ENCODE measurements around the gene NCBP2.

Gene NCBP2

DNA sequence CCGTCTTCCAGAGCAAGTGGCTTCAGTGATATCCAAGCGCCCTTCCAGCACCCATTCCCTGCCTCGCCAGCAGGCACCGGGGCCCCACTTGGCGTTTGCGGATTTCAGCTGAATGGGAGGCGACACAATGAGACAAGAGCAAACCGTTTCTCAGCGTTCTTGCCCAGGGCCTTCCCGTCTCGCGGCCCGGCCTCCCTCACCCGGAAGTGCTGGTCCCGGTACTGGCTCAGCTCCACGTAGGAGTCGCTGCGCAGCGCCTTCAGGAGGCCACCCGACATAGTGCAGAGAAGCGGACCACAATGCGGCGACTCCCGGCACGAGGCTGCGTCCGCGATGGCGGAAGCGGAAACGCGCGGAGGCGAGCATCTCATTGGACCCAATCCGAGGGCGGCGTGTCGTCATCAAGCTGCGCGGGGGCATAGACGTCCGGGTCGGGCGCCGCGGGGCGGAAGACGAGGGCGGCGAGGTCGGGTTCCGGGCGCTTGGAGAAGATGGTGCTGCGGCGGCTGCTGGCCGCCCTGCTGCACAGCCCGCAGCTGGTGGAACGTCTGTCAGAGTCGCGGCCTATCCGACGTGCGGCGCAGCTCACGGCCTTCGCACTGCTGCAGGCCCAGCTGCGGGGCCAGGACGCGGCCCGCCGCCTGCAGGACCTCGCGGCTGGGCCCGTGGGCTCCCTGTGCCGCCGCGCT lies at the start of gene NCBP2:
Gene NCBP2 (minus strand): TSS at position 303 of the 689 bp plus-strand sequence. CDS start 25 bp downstream, at position 278.
- Mint-ChIP-seq H3K27ac (peak within 1 kb of the TSS; percentile 99), H3K9me3 (no peaks in the 10 kb centered on the region), H3K4me3 (peak within 1 kb of the TSS; percentile 100), H3K27me3 (peaks cover 3% of the 10 kb centered on the region), H3K36me3 (ENCODE audit: low read depth) (peaks cover 52% of the 10 kb centered on the region), H3K4me1 (peaks cover 58% of the 10 kb centered on the region)
- ATAC-seq (peak; percentile 95), DNase-seq (peak; percentile 100)

DNA sequence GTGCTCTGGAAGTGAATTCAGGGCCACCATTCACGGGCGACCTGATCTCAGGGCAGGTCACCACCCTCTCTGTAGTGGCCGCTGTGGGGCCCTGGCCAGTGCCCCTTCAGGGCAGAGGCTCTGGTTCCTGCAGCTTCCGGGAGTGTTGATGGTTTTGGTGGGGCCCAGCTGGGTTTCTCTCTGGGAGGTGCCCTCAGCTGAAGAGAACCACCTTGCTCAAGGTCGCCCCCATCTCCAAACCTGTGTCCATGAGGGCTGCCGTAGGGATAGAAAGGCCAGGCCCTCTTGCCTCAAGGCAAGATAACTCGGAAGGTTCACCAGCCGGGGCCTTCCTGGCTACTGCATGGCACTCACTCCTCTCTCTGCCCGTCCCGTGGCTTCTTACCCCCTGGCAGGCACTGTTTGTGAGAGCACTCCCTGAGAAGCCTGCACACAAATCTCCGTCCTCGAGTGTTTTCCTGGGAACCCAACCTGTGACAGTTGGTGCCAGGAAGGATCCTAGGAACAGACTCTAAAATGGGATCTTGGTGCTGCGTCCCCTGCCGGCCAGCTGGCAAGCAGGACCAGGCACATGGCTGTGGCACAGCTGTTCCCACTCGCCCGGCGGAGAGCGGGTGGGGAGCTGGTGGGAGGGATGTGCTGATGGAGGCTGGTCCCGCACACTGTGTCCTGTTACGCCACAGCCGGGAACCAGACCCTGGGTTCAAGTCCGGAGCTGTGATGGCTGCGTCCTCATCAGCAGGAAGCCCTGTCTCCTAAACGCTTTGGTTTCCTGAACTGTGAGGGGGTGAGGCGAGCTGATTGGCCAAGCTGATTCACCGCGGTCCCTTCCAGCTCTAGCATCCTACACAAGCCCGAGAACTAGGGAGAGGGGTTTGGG lies 49.5 kb upstream of the NCBP2 start:
- Mint-ChIP-seq H3K4me1 (no peaks in the 10 kb centered on the region), H3K9me3 (no peaks in the 10 kb centered on the region), H3K27me3 (peaks cover under 1% of the 10 kb centered on the region), H3K27ac (no peak overlapping the region), H3K36me3 (ENCODE audit: low read depth) (no peaks in the 10 kb centered on the region), H3K4me3 (no peak overlapping the region)
- DNase-seq: no peak
- no peak for ATAC-seq

GRCh38 chr3:196990601-196991007 lies 48.3 kb upstream of the NCBP2 start:
- no peak overlapping the region for H3K27ac Mint-ChIP-seq

DNA sequence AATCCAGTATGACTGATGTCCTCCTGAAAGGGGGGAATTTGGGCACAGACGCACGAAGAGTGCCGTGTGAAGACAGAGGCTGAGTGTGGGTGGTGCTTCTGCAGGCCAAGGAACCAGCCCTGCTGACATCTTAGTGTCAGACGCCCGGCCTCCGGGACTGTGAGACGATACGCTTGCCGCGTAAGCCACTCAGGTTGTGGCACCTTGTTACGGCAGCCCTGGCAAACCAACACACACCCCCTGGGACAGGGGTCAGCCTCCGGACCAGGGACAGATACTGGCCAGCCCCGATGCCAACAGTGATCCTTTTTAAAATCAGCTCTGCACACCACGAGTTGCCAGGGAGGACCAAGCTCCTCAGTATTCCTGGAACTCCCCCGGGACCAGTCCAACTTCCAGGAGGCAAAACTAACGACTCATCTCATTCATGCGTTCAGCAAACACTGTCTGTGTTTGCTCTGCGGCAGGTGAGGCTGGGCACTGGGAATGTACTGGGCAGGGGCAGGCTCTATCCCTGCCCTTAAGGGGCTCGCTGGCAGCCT lies 47.5 kb upstream of the NCBP2 start:
- H3K4me3 Mint-ChIP-seq: no peak overlapping the region
- DNase-seq (no peak), ATAC-seq (no peak)
- no peak overlapping the region for H3K27ac Mint-ChIP-seq
- no peaks in the 10 kb centered on the region for H3K4me1 Mint-ChIP-seq
- H3K9me3 Mint-ChIP-seq: no peaks in the 10 kb centered on the region
- no peaks in the 10 kb centered on the region for H3K36me3 Mint-ChIP-seq (ENCODE audit: low read depth)
- H3K27me3 Mint-ChIP-seq: peaks cover 7% of the 10 kb centered on the region

More at GRCh38 chr3:196990601-196991007, 48.3 kb upstream of the NCBP2 start:
- Mint-ChIP-seq H3K9me3 (no peaks in the 10 kb centered on the region), H3K27me3 (peaks cover 1% of the 10 kb centered on the region), H3K36me3 (ENCODE audit: low read depth) (no peaks in the 10 kb centered on the region), H3K4me3 (no peak overlapping the region), H3K4me1 (no peaks in the 10 kb centered on the region)
- ATAC-seq: no peak
- DNase-seq: no peak

GRCh38 chr3:196988241-196989029 lies 46.1 kb upstream of the NCBP2 start:
- Mint-ChIP-seq H3K4me1 (no peaks in the 10 kb centered on the region), H3K36me3 (ENCODE audit: low read depth) (peaks cover 2% of the 10 kb centered on the region), H3K9me3 (peaks cover 3% of the 10 kb centered on the region), H3K27ac (no peak overlapping the region), H3K27me3 (peaks cover 7% of the 10 kb centered on the region), H3K4me3 (no peak overlapping the region)
- DNase-seq (no peak), ATAC-seq (no peak)

DNA sequence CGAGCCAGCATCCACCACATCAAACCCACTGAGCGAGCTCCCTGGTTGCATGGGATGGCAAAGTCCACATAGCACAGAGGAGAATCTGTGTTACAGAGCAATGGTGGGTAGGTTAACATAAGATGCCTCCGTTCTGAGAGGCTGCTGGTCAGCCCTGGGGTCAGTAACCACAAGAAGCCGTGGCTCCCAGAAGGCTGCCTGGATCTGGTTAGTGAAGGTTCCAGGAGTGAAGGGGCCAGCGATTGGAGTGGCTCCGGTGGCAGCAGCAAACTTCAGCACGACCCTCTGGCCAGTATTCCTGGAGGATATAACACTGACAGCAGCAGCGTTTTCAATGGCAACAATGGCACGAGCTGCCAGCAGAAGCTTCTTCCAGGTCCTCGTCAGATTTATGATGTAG lies 44.7 kb upstream of the NCBP2 start:
- H3K27me3 Mint-ChIP-seq: peaks cover 7% of the 10 kb centered on the region
- H3K27ac Mint-ChIP-seq: no peak overlapping the region

GRCh38 chr3:196985954-196986885 lies 43.9 kb upstream of the NCBP2 start:
- Mint-ChIP-seq H3K9me3 (peaks cover 8% of the 10 kb centered on the region), H3K27me3 (peaks cover 7% of the 10 kb centered on the region), H3K36me3 (ENCODE audit: low read depth) (peaks cover 6% of the 10 kb centered on the region), H3K27ac (no peak overlapping the region), H3K4me1 (no peaks in the 10 kb centered on the region), H3K4me3 (no peak overlapping the region)
- ATAC-seq: no peak
- no peak for DNase-seq

More for the DNA sequence above, 44.7 kb upstream of the NCBP2 start:
- peaks cover 8% of the 10 kb centered on the region for H3K9me3 Mint-ChIP-seq
- no peak for DNase-seq
- peaks cover 6% of the 10 kb centered on the region for H3K36me3 Mint-ChIP-seq (ENCODE audit: low read depth)
- ATAC-seq: no peak
- H3K4me1 Mint-ChIP-seq: no peaks in the 10 kb centered on the region
- H3K4me3 Mint-ChIP-seq: no peak overlapping the region

DNA sequence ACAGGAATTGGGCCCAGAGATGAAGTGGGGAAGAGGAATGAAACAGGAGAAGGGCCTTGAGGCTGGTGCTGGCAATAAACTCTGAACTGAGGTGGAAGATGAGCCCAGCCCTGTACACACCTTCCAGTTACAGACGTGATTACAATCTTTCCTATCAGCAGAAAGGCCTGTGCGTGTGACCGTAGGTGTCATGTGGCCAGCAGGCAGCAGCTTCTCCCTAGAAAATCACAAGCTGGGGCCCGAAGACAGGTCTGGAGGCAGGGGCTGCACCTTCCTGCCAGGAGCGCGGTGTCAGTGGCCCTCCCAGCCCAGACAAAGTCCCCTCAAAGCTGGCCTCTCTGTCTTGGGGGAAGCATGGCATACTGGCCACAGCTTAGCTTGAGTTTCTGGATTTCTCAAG lies 43.0 kb upstream of the NCBP2 start:
- DNase-seq: no peak
- Mint-ChIP-seq H3K27me3 (peaks cover 7% of the 10 kb centered on the region), H3K4me3 (no peak overlapping the region), H3K27ac (no peak overlapping the region), H3K9me3 (peaks cover 8% of the 10 kb centered on the region), H3K36me3 (ENCODE audit: low read depth) (peaks cover 6% of the 10 kb centered on the region), H3K4me1 (no peaks in the 10 kb centered on the region)
- ATAC-seq: no peak

- ATAC-seq (no peak), DNase-seq (no peak)
- no peak overlapping the region for H3K27ac Mint-ChIP-seq
- peaks cover 9% of the 10 kb centered on the region for H3K27me3 Mint-ChIP-seq
- peaks cover 8% of the 10 kb centered on the region for H3K9me3 Mint-ChIP-seq
- H3K4me1 Mint-ChIP-seq: peaks cover 4% of the 10 kb centered on the region
- H3K36me3 Mint-ChIP-seq (ENCODE audit: low read depth): peaks cover 6% of the 10 kb centered on the region
- H3K4me3 Mint-ChIP-seq: no peak overlapping the region
These were observed 40.9 kb upstream of the NCBP2 start for GRCh38 chr3:196983186-196983585.

GRCh38 chr3:196981657-196982056 lies 39.3 kb upstream of the NCBP2 start:
- ATAC-seq (no peak), DNase-seq (no peak)
- H3K36me3 Mint-ChIP-seq (ENCODE audit: low read depth): peaks cover 6% of the 10 kb centered on the region
- no peak overlapping the region for H3K27ac Mint-ChIP-seq
- peaks cover 4% of the 10 kb centered on the region for H3K4me1 Mint-ChIP-seq
- H3K9me3 Mint-ChIP-seq: peaks cover 8% of the 10 kb centered on the region
- H3K27me3 Mint-ChIP-seq: peaks cover 8% of the 10 kb centered on the region
- no peak overlapping the region for H3K4me3 Mint-ChIP-seq

GRCh38 chr3:196979545-196979944 lies 37.2 kb upstream of the NCBP2 start:
- peaks cover 3% of the 10 kb centered on the region for H3K27me3 Mint-ChIP-seq
- H3K4me3 Mint-ChIP-seq: no peak overlapping the region
- no peak overlapping the region for H3K27ac Mint-ChIP-seq
- H3K9me3 Mint-ChIP-seq: peaks cover 8% of the 10 kb centered on the region
- peaks cover 6% of the 10 kb centered on the region for H3K36me3 Mint-ChIP-seq (ENCODE audit: low read depth)
- no peak for DNase-seq
- ATAC-seq: no peak
- H3K4me1 Mint-ChIP-seq: peaks cover 4% of the 10 kb centered on the region

DNA sequence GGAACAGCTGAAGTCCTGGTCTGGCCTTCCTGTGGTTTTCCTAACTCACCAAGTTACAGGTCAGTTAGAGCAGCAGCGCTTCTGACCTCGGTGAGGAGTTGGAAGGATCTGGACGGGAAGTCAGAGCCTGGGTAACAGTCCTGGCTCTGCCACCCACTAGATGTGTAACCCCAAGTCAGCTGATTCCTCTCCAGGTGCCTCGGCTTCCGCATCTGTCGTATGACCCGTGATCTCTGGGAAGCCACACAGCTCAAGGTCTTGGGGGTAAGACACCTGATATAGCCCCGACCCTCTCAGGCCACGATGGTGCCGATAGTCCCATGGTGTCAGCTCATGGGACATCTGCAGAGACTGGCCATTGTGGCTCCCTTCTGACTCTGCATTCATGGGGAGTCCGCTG lies 34.6 kb upstream of the NCBP2 start:
- H3K4me1 Mint-ChIP-seq: peaks cover 4% of the 10 kb centered on the region
- peaks cover 3% of the 10 kb centered on the region for H3K27me3 Mint-ChIP-seq
- DNase-seq: no peak
- H3K27ac Mint-ChIP-seq: no peak overlapping the region
- no peak for ATAC-seq
- no peak overlapping the region for H3K4me3 Mint-ChIP-seq
- H3K36me3 Mint-ChIP-seq (ENCODE audit: low read depth): no peaks in the 10 kb centered on the region
- no peaks in the 10 kb centered on the region for H3K9me3 Mint-ChIP-seq

DNA sequence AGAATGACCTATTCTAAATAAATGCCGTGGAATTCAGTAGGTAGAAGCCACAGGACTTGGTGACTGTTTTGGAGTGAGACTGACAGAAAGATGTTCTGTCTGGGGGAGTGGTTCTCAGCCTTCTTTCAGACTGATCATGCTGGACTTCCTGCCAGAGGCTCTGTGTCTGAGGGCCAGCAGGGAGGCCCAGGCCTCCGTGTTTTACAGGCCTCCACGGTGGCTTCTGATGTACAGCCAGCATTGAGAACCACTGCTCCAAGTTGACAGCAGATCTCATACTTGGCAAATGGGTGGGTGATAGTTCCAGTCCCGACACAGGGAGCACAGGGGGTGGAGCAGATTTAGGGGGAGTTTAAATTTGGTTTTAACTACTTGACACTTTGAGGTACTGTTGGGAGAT lies 33.0 kb upstream of the NCBP2 start:
- H3K36me3 Mint-ChIP-seq (ENCODE audit: low read depth): no peaks in the 10 kb centered on the region
- H3K27me3 Mint-ChIP-seq: peaks cover 14% of the 10 kb centered on the region
- H3K4me3 Mint-ChIP-seq: no peak overlapping the region
- H3K9me3 Mint-ChIP-seq: no peaks in the 10 kb centered on the region
- no peak overlapping the region for H3K27ac Mint-ChIP-seq
- no peak for ATAC-seq
- no peak for DNase-seq
- peaks cover 6% of the 10 kb centered on the region for H3K4me1 Mint-ChIP-seq
